Right lung (tissue), 5 donors: ENCODE measurements around the gene ADAMTSL3. TPM values are rescaled to one million over a fixed set of nuclear protein-coding genes. Genes with fewer than 3 reads are reported as not detected.
A peak's percentile ranks its signal among the peaks of the same experiment; 100 is the strongest.
"Not testable (repeated sequence)": the region's sequence is repeated elsewhere in the genome, so short reads cannot be mapped to it uniquely, and the experiment has no call there.

Source experiments
- DNase-seq, 2 donors: peaks; one replicate each; pipeline ENCODE4 v3.0.0-alpha.2; 2013
- polyA plus RNA-seq, 5 donors: library from polyadenylated mRNA; unstranded; fragments of 120-200 nt; gene quantifications; one replicate each; pipeline versions ENCODE4 v1.2.1 to v1.2.3, GENCODE V29; 2013; ENCODE audit warnings: inconsistent platforms in 1 of 5, low replicate concordance in 1 of 5; ENCODE audit not compliant: insufficient read length in 5 of 5, insufficient read depth in 1 of 5

The ADAMTSL3 gene
- polyA plus RNA-seq, 5 donors, result 15.3 to 30.4 (median 20.0) TPM

- DNase-seq, result no peak
Observed at GRCh38 chr15:84023636-84024035, 369.7 kb downstream of the ADAMTSL3 start.

- no peak for DNase-seq
Observed at GRCh38 chr15:84033793-84034553, 380.1 kb downstream of the ADAMTSL3 start.

- peak in 1 of 2 donors; percentile 1 for DNase-seq
Observed at GRCh38 chr15:84034578-84035398, 380.9 kb downstream of the ADAMTSL3 start.

- DNase-seq, result peak; percentile 8 to 22
Observed at GRCh38 chr15:84035399-84035766, 381.5 kb downstream of the ADAMTSL3 start.

- no peak for DNase-seq
Observed at GRCh38 chr15:84037301-84037700, 383.4 kb downstream of the ADAMTSL3 start.

GRCh38 chr15:84042434-84043056, 388.6 kb downstream of the ADAMTSL3 start:
- DNase-seq, result not testable (repeated sequence)

GRCh38 chr15:84046064-84046637, 392.2 kb downstream of the ADAMTSL3 start:
- no peak for DNase-seq

GRCh38 chr15:84049480-84049879, 395.6 kb downstream of the ADAMTSL3 start:
- not testable (repeated sequence) for DNase-seq

GRCh38 chr15:84050076-84050475, 396.2 kb downstream of the ADAMTSL3 start:
- no peak for DNase-seq

GRCh38 chr15:84051146-84051545, 397.2 kb downstream of the ADAMTSL3 start:
- not testable (repeated sequence) for DNase-seq

- not testable (repeated sequence) for DNase-seq
Observed at GRCh38 chr15:84054544-84054943, 400.6 kb downstream of the ADAMTSL3 start.

GRCh38 chr15:84057714-84058331, 403.9 kb downstream of the ADAMTSL3 start:
- DNase-seq, result no peak

- DNase-seq, result not testable (repeated sequence)
Observed at GRCh38 chr15:84063674-84064073, 409.8 kb downstream of the ADAMTSL3 start.

GRCh38 chr15:84068674-84069073, 414.8 kb downstream of the ADAMTSL3 start:
- not testable (repeated sequence) for DNase-seq

- DNase-seq, result not testable (repeated sequence)
Observed at GRCh38 chr15:84078038-84078437, 424.1 kb downstream of the ADAMTSL3 start.

- not testable (repeated sequence) for DNase-seq
Observed at GRCh38 chr15:84079325-84079884, 425.5 kb downstream of the ADAMTSL3 start.

- peak in 1 of 2 donors; percentile 10 for DNase-seq
Observed at GRCh38 chr15:84079885-84080777, 426.2 kb downstream of the ADAMTSL3 start.

GRCh38 chr15:84080778-84081084, 426.8 kb downstream of the ADAMTSL3 start:
- DNase-seq, result not testable (repeated sequence)

- no peak for DNase-seq
Observed at GRCh38 chr15:84081391-84082168, 427.7 kb downstream of the ADAMTSL3 start.
